ENCODE measurements around the gene SCPEP1.

SCPEP1 gene

DNA sequence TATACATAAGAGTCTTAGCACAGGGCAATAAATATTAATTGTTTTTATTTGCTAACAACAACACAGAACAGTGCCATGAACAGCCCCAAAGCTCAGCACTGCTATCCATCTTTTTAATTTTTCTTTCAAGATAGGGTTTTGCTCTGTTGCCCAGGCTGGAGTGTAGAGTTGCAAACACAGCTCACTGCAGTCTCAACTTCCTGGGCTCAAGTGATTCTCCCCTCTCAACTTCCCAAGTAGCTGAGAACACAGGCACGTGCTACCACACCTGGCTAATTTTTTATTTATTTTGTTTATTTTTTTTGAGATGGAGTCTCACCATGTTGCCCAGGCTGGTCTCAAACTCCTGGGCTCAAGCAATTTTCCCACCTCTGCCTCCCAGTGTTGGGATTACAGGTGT is 59.5 kb downstream of the SCPEP1 start:
- in situ Hi-C loops (cut with HindIII; ENCODE audit: low sequenced_read_pairs) = no loop called here

DNA sequence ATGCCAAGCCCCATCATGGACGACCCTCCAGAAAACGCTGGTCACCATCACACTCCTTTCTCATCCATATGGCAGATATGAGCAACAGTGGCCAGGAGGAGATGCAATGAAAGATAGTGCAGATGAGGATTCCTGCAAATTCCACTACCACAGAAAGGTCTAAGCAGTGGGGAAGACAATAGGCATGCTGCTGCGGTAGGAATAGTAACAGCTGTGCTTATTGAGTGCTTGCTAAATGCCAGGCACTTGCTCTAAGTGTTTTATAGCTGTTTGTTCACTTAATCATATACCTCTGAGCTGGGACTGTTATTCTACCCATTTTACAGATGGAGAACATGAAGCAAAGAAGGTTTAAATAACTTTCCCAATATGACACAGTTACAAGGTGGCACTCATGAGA is 60.6 kb downstream of the SCPEP1 start:
- in situ Hi-C loops (cut with HindIII; ENCODE audit: low sequenced_read_pairs) = no loop called here

DNA sequence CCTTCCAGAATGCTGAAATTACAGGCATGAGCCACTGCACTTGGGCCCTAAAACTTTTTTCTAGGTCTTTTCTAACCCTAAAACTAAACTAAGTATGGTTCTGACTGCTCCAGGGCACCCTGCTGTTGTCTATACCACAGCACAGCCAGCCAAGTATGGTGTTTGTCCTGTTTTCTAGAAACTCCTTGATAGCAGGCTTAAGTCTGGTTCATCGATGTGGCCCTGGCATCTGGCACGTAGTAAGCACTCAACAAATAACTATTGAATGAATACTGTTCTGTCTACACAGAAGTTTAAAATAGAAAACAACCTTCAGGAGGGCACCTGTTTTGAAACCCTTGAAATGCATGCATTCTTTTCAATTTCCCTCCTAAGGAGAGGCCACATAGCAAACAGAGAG is 62.6 kb downstream of the SCPEP1 start:
- in situ Hi-C loops (cut with HindIII; ENCODE audit: low sequenced_read_pairs) = no loop called here

DNA sequence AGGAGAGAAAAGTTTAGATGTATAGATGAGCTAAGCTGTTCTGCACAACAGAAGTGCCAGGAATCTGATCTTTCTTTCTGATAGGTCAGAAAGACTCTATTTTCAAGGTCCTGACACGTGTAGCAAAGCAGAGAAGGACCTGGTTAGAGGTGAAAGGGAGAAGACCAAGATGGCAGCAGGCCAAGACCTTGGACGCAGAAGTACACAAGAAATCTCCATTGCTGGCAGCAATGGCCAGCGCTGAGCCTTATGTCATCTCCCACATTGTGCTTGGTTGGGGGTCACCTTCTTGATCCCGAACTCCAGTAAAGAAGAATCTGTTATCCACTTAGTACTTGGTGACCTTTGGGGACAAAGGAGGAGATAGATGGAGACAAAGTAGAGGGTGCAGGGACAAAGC is 65.3 kb downstream of the SCPEP1 start:
- in situ Hi-C loops (cut with HindIII; ENCODE audit: low sequenced_read_pairs) = no loop called here

DNA sequence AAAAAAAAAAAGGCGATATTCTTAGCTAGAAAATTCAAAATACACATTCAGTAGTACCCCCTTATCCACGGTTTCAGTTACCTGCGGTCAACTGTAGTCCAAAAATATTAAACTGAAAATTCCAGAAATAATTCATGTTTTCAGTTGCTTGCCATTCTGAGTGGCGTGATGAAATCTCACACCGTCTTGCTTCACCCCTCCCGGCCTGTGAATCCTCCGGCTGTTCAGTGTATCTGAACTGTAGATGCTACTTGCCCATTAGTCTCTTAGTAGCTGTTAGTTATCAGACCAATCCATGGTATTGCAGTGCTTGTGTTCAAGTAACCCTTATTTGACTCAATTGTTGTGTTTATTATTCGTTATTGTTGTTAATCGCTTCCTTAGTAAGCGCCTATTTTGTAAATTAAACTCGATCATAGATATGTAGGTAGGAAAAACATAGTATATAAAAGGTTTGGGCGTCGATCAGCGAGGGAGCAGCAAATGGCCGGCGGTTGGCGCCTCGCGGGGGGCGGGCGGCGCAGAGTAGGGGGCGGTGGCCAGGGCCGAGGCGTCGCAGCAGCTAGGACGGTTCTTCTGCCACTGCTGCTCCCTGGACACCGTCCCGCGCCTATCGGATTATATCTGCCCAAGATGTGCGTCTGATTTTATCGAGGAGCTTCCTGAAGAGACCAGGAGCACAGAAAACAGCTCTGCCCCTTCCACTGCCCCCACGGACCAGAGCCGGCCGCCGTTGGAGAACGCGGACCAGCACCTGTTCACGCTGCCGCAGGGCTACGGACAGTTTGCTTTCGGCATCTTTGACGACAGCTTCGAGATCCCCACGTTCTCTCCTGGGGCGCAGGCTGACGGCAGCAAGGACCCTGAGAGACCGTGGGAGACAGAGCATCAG is 67.3 kb downstream of the SCPEP1 start:
- in situ Hi-C loops (cut with HindIII; ENCODE audit: low sequenced_read_pairs) = no loop called here

DNA sequence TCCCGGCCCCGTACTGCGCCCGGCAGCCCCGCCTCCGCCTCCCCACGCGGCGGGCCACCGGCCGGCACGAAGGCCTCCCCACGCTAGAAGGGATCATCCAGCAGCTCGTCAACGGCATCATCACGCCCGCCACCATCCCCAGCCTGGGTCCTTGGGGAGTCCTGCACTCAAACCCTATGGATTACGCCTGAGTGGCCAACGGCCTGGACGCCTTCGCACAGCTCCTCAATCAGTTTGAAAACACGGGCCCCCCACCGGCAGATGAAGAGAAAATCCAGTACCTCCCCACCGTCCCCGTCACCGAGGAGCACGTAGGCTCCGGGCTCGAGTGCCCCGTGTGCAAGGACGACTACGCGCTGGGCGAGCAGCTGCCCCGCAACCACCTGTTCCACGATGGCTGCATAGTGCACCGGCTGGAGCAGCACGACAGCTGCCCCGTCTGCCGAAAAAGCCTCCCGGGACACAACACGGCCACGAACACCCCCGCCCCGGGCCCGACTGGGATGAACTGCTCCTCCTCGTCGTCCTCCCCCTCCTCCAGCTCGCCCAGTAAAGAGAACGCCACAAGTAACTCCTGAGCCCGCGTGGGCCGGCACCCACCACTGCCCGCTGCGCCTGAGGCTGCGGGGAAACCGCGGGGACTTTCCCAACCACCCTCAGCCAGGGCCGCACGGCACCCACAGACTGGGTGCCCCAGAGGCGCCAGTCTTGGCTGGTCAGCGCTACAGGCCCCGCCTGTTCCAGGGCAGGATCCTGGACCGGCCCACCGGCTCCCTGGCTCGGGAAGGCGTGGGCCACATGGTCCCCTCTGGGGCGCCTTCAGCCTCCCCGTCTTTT is 68.2 kb downstream of the SCPEP1 start:
- in situ Hi-C loops (cut with HindIII; ENCODE audit: low sequenced_read_pairs) = no loop called here

DNA sequence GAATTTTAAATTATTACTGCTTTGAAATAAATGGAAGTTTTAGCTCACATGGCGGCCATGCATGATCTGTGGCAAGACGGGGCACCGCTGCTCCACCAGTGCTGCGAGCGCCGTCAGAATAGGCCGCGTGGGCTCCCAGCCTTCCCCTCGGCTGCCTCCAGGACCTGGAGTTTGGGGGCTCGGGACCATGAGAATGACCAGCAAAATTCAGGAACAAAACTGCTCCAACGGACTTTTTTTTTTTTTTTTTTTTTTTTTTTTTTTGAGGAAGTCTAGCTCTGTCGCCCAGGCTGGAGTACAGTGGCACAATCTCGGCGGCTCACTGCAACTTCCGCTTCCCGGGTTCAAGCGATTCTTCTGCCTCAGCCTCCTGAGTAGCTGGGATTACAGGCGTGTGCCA is 68.8 kb downstream of the SCPEP1 start:
- in situ Hi-C loops (cut with HindIII; ENCODE audit: low sequenced_read_pairs) = no loop called here

DNA sequence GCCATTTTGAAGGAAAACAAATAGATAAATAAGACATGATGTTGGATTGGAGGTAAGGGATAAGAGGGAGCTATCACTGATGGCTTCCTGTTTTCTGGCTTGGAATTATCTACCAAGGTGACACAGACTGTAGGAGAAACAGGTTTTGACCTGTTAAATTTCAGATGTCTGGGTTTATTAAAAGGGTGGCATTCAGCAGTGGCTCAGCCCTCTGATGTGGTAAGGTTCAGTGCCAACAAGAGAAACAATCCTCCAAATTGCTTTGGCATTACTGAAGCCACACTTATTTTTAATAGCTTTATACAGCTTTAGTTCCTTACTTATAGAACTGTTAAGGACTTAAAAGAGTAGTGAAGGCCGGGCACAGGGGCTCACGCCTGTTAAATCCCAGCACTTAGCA is 70.2 kb downstream of the SCPEP1 start:
- in situ Hi-C loops (cut with HindIII; ENCODE audit: low sequenced_read_pairs) = no loop called here

DNA sequence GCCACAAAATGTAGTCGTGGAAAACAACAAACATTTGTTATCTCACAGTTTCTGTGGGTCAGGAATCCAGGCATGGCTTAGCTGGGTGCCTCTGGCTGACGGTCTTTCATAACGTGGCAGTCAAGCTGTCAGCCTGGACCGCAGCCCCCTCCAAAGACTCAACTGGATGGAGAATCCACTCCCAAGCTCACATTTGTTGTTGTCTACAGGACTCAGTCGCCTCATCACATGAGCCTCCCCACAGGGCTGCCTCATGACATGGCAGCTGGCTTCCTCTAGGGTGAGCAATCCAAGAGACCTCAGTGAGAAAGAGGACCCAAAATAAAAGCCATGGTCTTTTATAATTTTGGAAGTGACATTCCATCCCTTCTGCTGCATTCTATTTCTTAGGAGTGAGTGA is 72.4 kb downstream of the SCPEP1 start:
- in situ Hi-C loops (cut with HindIII; ENCODE audit: low sequenced_read_pairs) = no loop called here

DNA sequence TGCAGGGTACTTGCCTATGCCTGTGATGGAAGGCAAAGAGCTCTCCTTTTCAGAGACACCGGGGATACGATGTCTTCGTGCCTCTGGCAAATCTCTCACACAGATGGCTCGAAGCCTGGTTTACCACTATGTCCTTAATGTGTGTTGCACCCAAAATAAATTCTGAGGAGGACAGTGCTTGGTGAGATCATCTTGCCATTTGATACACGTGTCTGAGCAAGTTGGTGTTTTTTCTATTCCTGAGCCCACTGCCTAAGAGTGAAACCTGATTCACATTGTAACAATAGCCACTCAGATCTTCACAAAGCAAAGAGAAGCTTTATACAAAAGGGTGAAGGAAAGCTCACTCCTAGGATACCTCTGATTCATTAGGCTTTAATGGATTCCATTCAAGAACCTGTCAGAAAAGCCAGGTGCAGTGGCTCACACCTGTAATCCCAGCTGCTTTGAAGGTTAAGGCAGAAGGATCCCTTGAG is 74.0 kb downstream of the SCPEP1 start:
- in situ Hi-C loops (cut with HindIII; ENCODE audit: low sequenced_read_pairs) = no loop called here

All from endothelial cell of hepatic sinusoid (primary cell).